Measurements from ENCODE around the gene SGPL1. TPM values are rescaled to one million over a fixed set of nuclear protein-coding genes. Genes with fewer than 3 reads are reported as not detected.

SGPL1 gene
- total RNA-seq, 2 experiments from 2014 or later = 15.1 to 16.9 TPM

GRCh38 chr10:70916241-70916640, 100.5 kb downstream of the SGPL1 start:
- no peak for TF ChIP-seq CTCF (IDR thresholded peaks at IDR 0.05)
- H3K27me3 ChIP-seq (ENCODE audit: control insufficient read depth in 1 of 2, insufficient read depth in 2 of 2, low read length in 2 of 2) = peaks cover 3 to 4% of the 10 kb centered on the region in 2 experiments

GRCh38 chr10:70917226-70917625, 101.5 kb downstream of the SGPL1 start:
- Mint-ChIP-seq H3K36me3 (ENCODE audit: low read depth) (no peaks in the 10 kb centered on the region), H3K27me3 (peaks cover 17% of the 10 kb centered on the region), H3K4me3 (no peak overlapping the region), H3K27ac (no peak overlapping the region), H3K9me3 (no peaks in the 10 kb centered on the region), H3K4me1 (ENCODE audit: low read depth) (no peaks in the 10 kb centered on the region)
- Histone ChIP-seq H3K4me3 (ENCODE audit: low read length) (no peak overlapping the region), H3K27me3 (ENCODE audit: control insufficient read depth in 1 of 2, insufficient read depth in 2 of 2, low read length in 2 of 2) (peaks cover 3 to 4% of the 10 kb centered on the region in 2 experiments), H3K4me1 (ENCODE audit: insufficient read depth, low read length) (no peaks in the 10 kb centered on the region), H3K27ac (ENCODE audit: low read depth in 1 of 2, low read length in 2 of 2) (no peak overlapping the region), H3K9me3 (ENCODE audit: control insufficient read depth in 1 of 2, insufficient read depth in 1 of 2, low read length in 2 of 2) (peaks cover 0 to 19% of the 10 kb centered on the region in 2 experiments), H3K36me3 (ENCODE audit: insufficient read depth, low read length) (no peaks in the 10 kb centered on the region)
- ATAC-seq (ENCODE audit: poor library complexity) = no peak
- DNase-seq = no peak
- TF ChIP-seq CTCF (IDR thresholded peaks at IDR 0.05) = no peak
- POLR2A ChIA-PET = no interaction called here
- intact Hi-C loops (cut with DNase I, micrococcal nuclease) = no loop called here
- CTCF ChIA-PET = no interaction called here

More at GRCh38 chr10:70916241-70916640, 100.5 kb downstream of the SGPL1 start:
- H3K36me3 ChIP-seq (ENCODE audit: insufficient read depth, low read length) = no peaks in the 10 kb centered on the region
- peaks cover 16% of the 10 kb centered on the region for H3K27me3 Mint-ChIP-seq
- DNase-seq (no peak), ATAC-seq (ENCODE audit: poor library complexity) (no peak)
- H3K9me3 ChIP-seq (ENCODE audit: control insufficient read depth in 1 of 2, insufficient read depth in 1 of 2, low read length in 2 of 2) = peaks cover 0 to 22% of the 10 kb centered on the region in 2 experiments
- no peak overlapping the region for H3K4me3 Mint-ChIP-seq
- no peaks in the 10 kb centered on the region for H3K9me3 Mint-ChIP-seq
- ChIA-PET POLR2A (no interaction called here), CTCF (no interaction called here)
- H3K4me1 Mint-ChIP-seq (ENCODE audit: low read depth) = no peaks in the 10 kb centered on the region
- no peaks in the 10 kb centered on the region for H3K4me1 ChIP-seq (ENCODE audit: insufficient read depth, low read length)
- H3K36me3 Mint-ChIP-seq (ENCODE audit: low read depth) = no peaks in the 10 kb centered on the region
- no peak overlapping the region for H3K27ac Mint-ChIP-seq
- intact Hi-C loops (cut with DNase I, micrococcal nuclease) = no loop called here
- no peak overlapping the region for H3K27ac ChIP-seq (ENCODE audit: low read depth in 1 of 2, low read length in 2 of 2)
- no peak overlapping the region for H3K4me3 ChIP-seq (ENCODE audit: low read length)

- DNase-seq (no peak), ATAC-seq (ENCODE audit: poor library complexity) (no peak)
- H3K36me3 ChIP-seq (ENCODE audit: insufficient read depth, low read length) = no peaks in the 10 kb centered on the region
- H3K9me3 ChIP-seq (ENCODE audit: control insufficient read depth in 1 of 2, insufficient read depth in 1 of 2, low read length in 2 of 2) = peaks cover 0 to 17% of the 10 kb centered on the region in 2 experiments
- intact Hi-C loops (cut with DNase I, micrococcal nuclease) = no loop called here
- no peak overlapping the region for H3K27ac ChIP-seq (ENCODE audit: low read depth in 1 of 2, low read length in 2 of 2)
- Mint-ChIP-seq H3K27ac (no peak overlapping the region), H3K27me3 (peaks cover 17% of the 10 kb centered on the region), H3K4me1 (ENCODE audit: low read depth) (no peaks in the 10 kb centered on the region), H3K4me3 (no peak overlapping the region), H3K36me3 (ENCODE audit: low read depth) (no peaks in the 10 kb centered on the region), H3K9me3 (no peaks in the 10 kb centered on the region)
- peaks cover 3 to 4% of the 10 kb centered on the region in 2 experiments for H3K27me3 ChIP-seq (ENCODE audit: control insufficient read depth in 1 of 2, insufficient read depth in 2 of 2, low read length in 2 of 2)
- POLR2A ChIA-PET = no interaction called here
- CTCF ChIA-PET = no interaction called here
- TF ChIP-seq CTCF (IDR thresholded peaks at IDR 0.05) = no peak
- H3K4me1 ChIP-seq (ENCODE audit: insufficient read depth, low read length) = no peaks in the 10 kb centered on the region
- H3K4me3 ChIP-seq (ENCODE audit: low read length) = no peak overlapping the region
Measured at GRCh38 chr10:70917635-70918034, 101.9 kb downstream of the SGPL1 start.
